GDM1 (cell line): ENCODE measurements around the gene SLC12A3.
A peak's percentile ranks its signal among the peaks of the same experiment; 100 is the strongest.

Experiments used
- DNase-seq: peaks from one replicate; lab custom pipeline; 2025; lab: John Stamatoyannopoulos, UW

The SLC12A3 gene

DNA sequence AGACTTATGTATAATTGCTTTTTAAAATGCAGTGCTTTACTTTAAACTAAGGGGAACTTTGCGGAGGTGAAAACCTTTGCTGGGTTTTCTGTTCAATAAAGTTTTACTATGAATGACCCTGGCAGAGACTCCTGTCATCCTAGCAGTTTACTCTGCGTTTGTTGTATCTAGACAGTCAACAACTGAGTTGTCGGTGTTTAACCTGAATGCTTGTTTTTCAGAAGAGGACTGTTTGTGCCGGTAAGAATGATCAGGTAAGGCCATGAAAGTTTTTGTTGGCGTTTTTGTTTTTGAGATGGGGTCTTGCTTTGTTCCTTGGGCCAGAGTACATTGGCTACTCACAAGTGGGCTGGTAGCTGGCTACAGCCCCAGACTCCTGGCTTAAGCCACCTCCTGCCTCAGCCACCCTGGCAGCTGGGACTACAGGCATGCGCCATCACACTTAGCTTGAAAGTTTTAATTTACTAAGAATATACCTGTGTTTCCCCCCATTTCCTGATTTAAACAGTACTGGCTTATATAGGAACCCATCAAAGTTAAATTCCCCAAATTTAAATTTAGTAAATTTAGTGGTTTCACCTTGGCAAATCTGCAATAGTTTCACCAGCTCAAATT, 78.9 kb downstream of the SLC12A3 start:
- DNase-seq: no peak

DNA sequence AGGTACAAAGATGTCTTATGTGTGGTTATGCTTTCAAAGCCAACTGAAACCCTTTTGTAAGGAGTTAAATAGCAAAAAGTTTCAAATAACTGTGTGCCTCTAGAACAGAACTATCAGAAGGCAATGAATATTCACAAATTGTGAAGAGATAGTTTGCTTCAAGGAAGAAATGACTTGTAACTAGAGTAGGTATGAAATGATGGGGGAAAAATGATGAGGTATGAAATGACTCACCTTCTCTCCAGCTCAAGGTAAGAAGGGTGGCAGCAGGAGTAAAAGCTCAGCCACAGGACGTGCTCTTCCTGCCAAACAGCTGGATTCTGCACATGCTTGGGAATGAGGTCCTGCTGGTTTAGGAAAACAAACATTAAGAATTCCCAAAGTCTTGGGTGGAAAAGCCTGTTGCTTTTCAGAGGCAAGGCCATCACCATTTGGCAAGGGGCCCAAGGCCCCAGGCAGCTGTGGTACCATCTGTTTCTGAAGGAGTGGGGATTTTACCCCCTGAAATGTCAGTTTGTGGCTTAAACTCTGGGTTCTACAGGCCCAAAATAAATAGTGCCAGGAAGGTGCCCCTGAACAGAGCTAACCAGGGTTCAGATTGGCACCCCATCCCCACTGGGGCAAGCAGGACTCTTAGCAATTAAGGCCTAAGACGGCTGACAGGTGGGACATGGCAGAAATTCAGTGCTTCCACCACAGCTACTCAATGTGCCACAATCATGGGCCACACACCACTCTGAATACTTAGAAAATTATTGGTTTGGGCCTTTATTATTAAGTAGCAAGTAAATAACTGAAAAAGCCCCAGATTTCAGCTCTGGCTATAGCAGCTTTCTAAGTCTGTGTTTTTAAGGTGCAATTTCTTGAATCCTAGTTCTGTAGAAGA, 80.2 kb downstream of the SLC12A3 start:
- DNase-seq: no peak

DNA sequence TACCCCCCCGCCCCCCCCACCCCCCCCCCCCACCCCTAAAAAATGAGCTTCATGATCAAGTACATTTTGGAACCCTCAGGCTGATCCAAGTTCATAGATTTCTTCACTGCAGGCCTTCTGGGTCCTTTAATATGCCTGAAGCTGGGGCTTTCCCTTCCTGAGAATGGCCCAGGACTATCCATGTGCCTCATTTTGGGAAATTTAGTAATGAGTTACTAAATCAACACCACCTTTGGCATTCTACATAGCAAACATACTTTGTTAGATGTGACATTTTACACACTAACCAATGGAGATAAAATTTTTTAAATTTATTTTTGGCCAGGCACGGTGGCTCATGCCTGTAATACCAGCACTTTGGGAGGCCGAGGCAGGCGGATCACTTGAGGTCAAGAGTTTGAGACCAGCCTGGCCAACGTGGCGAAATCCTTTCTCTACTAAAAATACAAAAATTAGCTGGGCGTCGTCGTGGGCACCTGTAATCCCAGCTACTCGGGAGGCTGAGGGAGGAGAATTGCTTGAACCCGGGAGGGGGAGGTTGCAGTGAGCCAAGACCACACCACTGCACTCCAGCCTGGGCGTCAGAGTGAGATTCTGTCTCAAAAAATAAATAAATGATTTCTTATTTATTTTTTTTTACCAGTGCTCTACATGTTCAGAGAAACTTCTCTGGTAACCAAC, 81.0 kb downstream of the SLC12A3 start:
- DNase-seq: no peak

DNA sequence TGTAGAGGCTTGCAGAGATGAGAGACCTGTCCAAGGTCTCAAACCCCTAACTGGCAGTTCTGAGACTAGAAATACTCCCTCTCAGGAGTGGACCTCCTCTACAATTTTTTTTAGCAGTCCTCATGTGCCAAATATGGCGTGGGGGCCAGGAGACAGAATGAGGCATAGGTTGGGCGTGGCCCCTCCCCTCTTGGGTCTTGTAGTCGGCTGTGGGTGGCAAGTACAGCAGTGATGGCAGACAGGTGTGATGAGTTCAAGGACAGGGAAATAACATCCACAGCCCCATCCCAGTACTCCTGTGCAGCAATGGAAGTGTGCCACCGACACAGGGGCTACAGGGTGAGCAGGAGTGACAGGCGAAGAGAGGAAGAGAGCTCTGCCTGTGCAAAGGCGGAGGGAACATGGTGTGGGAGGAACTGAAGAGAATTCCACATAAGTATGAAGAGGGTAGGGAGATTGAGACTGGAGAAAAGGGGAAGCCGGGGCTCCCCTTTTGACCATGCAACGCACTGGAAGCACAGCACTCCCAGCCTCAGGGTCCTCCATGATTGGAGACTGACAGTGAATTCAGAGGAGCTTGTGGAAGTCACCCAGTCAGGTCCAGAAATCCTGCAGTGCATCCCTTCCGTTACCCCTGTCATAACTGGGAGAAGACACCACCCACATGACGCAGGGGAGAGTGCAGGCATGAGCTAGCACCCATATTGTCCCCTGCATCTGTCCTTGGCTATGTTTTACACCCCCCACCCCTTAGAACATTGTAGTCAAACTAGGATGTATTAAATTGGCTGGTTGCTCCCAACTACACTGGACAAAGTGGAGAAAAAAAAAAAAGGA, 82.0 kb downstream of the SLC12A3 start:
- DNase-seq: no peak

DNA sequence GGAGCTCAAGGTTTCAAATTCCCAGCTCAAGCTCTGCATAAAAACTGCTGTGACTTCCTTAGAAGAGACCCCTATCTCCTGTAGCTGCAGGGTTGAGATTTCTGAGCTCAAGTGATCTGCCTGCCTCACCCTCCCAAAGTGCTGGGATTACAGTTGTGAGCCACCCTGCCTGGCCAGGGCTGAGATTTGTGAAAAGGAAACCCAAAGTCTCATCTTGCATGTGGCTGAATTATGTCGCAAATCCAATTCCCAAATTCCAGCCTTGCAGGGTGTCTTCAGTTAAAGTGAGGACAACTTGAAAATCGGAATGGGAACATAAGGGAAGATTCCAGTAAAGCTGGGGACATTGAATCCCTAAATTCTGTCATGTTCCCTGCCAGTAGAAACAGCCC, 82.6 kb downstream of the SLC12A3 start:
- DNase-seq: no peak

DNA sequence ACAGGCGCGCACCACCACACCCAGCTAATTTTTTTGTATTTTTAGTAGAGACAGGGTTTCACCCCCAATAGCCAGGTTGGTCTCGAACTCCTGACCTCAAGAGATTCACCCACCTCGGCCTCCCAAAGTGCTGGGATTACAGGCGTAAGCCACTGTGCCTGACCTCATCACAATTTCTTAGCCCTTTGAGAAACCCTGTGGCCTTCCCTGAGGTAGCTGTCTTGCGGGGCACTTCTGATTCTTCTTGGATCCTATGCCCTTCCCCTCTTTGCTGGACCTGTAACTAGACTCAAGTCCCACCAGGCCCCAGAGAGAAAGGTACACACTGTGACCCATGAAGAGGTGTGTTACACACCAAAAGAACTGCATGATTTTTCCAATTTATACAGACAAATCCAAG, 83.2 kb downstream of the SLC12A3 start:
- no peak for DNase-seq

GRCh38 chr16:56950051-56950450, 85.0 kb downstream of the SLC12A3 start:
- DNase-seq: no peak

DNA sequence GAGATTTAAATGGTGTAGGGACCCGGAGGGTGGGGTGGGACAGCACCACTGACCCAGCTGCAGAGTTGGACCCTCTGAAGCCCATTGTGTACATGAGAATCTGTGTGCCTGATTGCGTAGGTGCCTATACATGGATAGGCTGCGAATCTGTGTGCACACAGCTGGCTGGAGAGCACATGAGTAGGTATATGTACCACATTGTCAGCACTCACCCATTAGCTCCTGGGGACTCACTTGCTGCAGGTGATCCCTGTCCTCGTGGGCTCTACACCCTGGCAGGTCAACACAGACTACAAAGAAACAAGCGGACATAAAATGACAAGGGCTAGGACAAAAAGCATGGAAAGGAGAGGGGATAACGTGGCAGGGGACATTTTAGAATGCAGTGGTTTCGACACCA, 85.4 kb downstream of the SLC12A3 start:
- DNase-seq: no peak

DNA sequence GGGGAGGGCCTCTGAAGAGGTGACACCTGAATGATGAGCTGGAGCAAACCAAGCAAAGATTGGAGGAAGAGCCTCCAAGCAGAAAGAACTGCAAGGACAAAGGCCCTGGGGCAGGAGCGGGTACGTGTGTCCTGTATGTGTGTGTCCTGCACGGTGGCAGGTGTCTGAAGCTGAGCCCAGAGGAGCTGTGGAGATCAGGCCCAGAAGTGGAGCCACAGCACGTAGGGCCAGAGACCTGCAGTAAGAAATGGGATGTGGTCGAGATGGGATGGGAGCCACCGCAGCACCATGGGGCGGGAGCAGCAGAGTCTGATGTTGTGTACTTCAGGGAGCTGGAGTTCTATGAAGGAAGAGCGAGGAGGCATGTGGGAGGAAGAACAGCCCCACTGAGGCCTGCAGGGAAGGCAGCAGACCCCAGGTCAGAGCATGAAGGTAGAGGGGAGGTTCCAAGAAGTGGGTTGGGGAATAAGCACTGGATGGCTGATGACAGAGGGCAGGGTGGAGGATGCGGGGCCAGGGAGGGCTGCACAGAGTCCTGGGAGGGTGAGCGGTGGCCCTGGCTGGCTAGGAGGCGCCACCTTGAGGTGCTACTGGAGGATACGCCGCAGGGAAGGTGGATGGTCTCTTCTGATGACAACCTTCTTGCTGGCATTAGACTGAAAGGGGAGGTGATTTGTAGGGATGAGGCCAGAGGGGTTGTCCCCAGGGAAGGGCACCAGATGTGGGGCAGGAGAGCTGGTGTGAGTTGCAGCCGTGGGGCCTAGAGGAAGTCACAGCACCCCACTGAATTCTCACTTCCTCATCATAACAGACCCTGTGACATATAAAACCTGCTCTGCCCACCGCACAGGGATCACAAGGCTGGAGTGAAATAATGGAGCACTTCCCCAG, 86.1 kb downstream of the SLC12A3 start:
- peak; percentile 10 for DNase-seq

- DNase-seq: no peak
Measured at GRCh38 chr16:56953006-56953405, 88.0 kb downstream of the SLC12A3 start.

- DNase-seq: no peak
Measured at GRCh38 chr16:56956076-56956475, 91.1 kb downstream of the SLC12A3 start.

GRCh38 chr16:56956756-56957155, 91.7 kb downstream of the SLC12A3 start:
- DNase-seq: no peak

DNA sequence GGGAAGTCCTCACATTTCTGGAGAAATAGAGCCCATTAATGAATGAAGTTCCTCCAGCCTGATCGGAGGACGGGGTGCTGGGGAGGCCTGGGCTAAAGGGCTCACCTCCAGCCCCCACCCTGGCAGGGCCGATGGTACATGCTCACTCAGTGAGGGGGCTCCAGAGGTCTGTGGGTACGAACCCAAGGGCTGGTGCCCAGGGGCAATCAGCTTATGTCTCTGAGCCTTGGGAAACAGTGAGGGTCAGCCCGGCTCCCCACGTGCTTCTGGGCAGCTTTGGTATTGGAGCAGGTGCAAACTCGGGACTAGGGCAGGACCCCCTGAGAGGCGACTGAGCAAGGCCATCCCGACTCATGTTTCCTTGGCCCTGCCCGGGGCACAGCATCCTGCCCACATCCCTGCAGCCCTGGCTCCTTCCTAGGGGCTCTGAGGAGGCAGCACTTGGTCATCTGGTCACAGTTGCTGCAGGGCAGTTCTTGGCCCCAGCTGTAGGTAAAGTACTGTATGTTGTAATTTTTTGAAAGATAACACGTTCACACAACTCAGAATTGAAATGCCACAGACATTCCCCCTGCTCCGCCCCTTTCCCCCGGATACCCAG, 95.8 kb downstream of the SLC12A3 start:
- no peak for DNase-seq

- DNase-seq: no peak
Measured at GRCh38 chr16:56961386-56961785, 96.4 kb downstream of the SLC12A3 start.

DNA sequence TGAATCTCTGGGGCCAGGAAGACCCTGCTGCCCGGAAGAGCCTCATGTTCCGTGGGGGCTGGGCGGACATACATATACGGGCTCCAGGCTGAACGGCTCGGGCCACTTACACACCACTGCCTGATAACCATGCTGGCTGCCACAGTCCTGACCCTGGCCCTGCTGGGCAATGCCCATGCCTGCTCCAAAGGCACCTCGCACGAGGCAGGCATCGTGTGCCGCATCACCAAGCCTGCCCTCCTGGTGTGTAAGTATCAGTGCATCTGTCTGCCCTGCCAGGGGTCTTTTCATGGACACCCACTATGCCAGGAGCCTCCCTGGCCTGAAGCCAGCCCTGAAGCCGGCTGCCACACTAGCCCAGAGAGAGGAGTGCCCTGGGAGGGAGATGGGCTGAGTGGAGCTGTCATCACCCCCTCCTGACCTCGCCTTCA, 96.9 kb downstream of the SLC12A3 start, which contains the start of gene CETP:
TSS of gene CETP (plus strand) at position 100 of the 431 bp plus-strand sequence. CDS start at position 130, 30 bp downstream.
- DNase-seq: no peak

DNA sequence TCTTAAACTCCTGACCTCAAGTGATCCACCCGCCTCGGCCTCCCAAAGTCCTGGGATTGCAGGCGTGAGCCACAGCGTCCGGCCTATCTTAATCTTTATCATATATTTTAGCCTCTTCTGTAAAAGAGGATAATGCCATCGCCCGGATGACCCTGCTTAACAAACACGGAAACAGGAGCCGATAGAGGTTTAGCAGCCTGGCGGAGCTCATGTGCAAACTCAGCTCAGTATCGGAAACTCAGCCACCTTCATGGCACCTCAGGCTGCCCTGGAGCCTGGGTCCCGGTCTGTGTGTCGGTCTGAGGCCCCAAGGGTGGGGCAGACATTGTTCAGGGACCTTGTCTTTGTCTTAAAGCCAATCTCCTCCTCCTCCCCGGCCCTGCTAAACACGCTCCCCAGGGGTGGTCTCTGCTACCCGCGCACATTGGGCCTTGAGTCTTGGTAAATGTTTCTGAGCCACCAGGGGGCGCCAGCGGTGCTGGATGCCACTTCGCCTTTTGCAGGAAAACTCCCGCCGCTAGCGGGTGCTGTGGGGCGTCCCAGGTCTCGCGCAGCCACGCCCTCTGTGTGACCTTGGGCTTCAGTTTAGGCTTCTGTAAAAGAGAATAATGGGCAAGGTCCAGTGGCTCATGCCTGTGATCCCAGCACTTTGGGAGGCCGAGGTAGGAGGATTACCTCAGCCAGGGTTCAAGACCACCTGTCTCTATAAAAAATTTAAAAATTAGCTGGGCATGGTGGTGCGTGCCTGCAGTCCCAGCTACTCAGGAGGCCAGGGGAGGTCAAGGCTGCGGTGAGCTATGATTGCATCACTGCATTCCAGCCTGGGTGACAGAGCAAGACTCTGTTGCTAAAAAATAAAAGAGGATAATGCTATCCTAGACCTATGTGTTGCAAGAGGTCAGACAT, 99.5 kb downstream of the SLC12A3 start:
- peak; percentile 41 for DNase-seq
